Measurements from ENCODE around the gene RNF166.
"Not testable (repeated sequence)": the region's sequence is repeated elsewhere in the genome, so short reads cannot be mapped to it uniquely, and the experiment has no call there.

RNF166 gene

GRCh38 chr16:88678224-88678979, 27.8 kb downstream of the RNF166 start:
- H3K4me3 ChIP-seq (ENCODE audit: low read length), result no peak overlapping the region
- no peak for TF ChIP-seq ZNF274 (IDR thresholded peaks at IDR 0.05; ENCODE audit: low read depth, low read length)

- H3K4me3 ChIP-seq (ENCODE audit: low read length), result no peak overlapping the region
- no peak for TF ChIP-seq ZNF274 (IDR thresholded peaks at IDR 0.05; ENCODE audit: low read depth, low read length)
Observed at GRCh38 chr16:88677721-88678120, 28.5 kb downstream of the RNF166 start.

- H3K4me3 ChIP-seq (ENCODE audit: low read length), result no peak overlapping the region
- TF ChIP-seq ZNF274 (IDR thresholded peaks at IDR 0.05; ENCODE audit: low read depth, low read length), result no peak
Observed at GRCh38 chr16:88676502-88677242, 29.5 kb downstream of the RNF166 start.

- H3K4me3 ChIP-seq (ENCODE audit: low read length), result no peak overlapping the region
- no peak for TF ChIP-seq ZNF274 (IDR thresholded peaks at IDR 0.05; ENCODE audit: low read depth, low read length)
Observed at GRCh38 chr16:88673716-88674379, 32.4 kb downstream of the RNF166 start.

- no peak for TF ChIP-seq ZNF274 (IDR thresholded peaks at IDR 0.05; ENCODE audit: low read depth, low read length)
Observed at GRCh38 chr16:88672776-88673175, 33.4 kb downstream of the RNF166 start.

GRCh38 chr16:88671806-88672205, 34.4 kb downstream of the RNF166 start:
- TF ChIP-seq ZNF274 (IDR thresholded peaks at IDR 0.05; ENCODE audit: low read depth, low read length), result no peak
- H3K4me3 ChIP-seq (ENCODE audit: low read length), result no peak overlapping the region

More at GRCh38 chr16:88672776-88673175, 33.4 kb downstream of the RNF166 start:
- no peak overlapping the region for H3K4me3 ChIP-seq (ENCODE audit: low read length)

- H3K4me3 ChIP-seq (ENCODE audit: low read length), result no peak overlapping the region
- no peak for TF ChIP-seq ZNF274 (IDR thresholded peaks at IDR 0.05; ENCODE audit: low read depth, low read length)
Observed at GRCh38 chr16:88669980-88670379, 36.2 kb downstream of the RNF166 start.

- not testable (repeated sequence) for H3K4me3 ChIP-seq (ENCODE audit: low read length)
Observed at GRCh38 chr16:88669493-88669892, 36.7 kb downstream of the RNF166 start.

- no peak for TF ChIP-seq ZNF274 (IDR thresholded peaks at IDR 0.05; ENCODE audit: low read depth, low read length)
- no peak overlapping the region for H3K4me3 ChIP-seq (ENCODE audit: low read length)
Observed at GRCh38 chr16:88667461-88667860, 38.7 kb downstream of the RNF166 start.

GRCh38 chr16:88665570-88665969, 40.6 kb downstream of the RNF166 start:
- TF ChIP-seq ZNF274 (IDR thresholded peaks at IDR 0.05; ENCODE audit: low read depth, low read length), result no peak
- H3K4me3 ChIP-seq (ENCODE audit: low read length), result no peak overlapping the region

GRCh38 chr16:88665148-88665547, 41.1 kb downstream of the RNF166 start:
- H3K4me3 ChIP-seq (ENCODE audit: low read length), result no peak overlapping the region
- TF ChIP-seq ZNF274 (IDR thresholded peaks at IDR 0.05; ENCODE audit: low read depth, low read length), result no peak

- no peak for TF ChIP-seq ZNF274 (IDR thresholded peaks at IDR 0.05; ENCODE audit: low read depth, low read length)
- peak within 1 kb of the TSS; percentile 86 for H3K4me3 ChIP-seq (ENCODE audit: low read length)
Observed at GRCh38 chr16:88662843-88663606, 43.2 kb downstream of the RNF166 start, which contains the start of gene MVD. MVD (minus strand) TSS chr16:88663091; CDS start chr16:88663080, 11 bp downstream.

- TF ChIP-seq ZNF274 (IDR thresholded peaks at IDR 0.05; ENCODE audit: low read depth, low read length), result no peak
- peak overlapping the region; percentile 80 for H3K4me3 ChIP-seq (ENCODE audit: low read length)
Observed at GRCh38 chr16:88662222-88662842, 43.9 kb downstream of the RNF166 start.

All from GM08714 (cell line).